OCI-LY7 (cell line): Measurements from ENCODE around the gene MARF1. TPM values are rescaled to one million over a fixed set of nuclear protein-coding genes. Genes with fewer than 3 reads are reported as not detected.

ENCODE experiments used
- BruUV-seq: library from RNA; stranded (reverse); fragments of 400-500 nt; replicated peaks from 2 replicates; lab custom pipeline; 2021; lab: Mats Ljungman, UMichigan
- CTCF ChIA-PET: fragments of 300-600 bp; sonication (Branson Sonifier 250); formaldehyde crosslinking; loops from one replicate; lab custom pipeline; 2022; ENCODE audit warnings: antibody characterized with exemption; ENCODE audit not compliant: unreplicated experiment; lab: Charles Lee
- POLR2A ChIA-PET: fragments of 300-600 bp; sonication (Branson Sonifier 250); formaldehyde crosslinking; loops from one replicate; lab custom pipeline; 2022; ENCODE audit warnings: antibody characterized with exemption; lab: Charles Lee
- DNase-seq: peaks from one replicate; pipeline ENCODE4 v3.0.0-alpha.2; 2015; ENCODE audit warnings: low spot score
- H2AFZ ChIP-seq: fragments of 200-600 bp; sonication (generic), shearing (Covaris generic); 2 replicates; pipeline ENCODE4 v1.6.1; 2014; ENCODE audit warnings: mild to moderate bottlenecking, antibody characterized with exemption, low read length, moderate library complexity
- H3K27ac ChIP-seq: fragments of 200-600 bp; sonication (generic); 2 replicates; pipeline ENCODE4 v1.5.1; 2014; ENCODE audit warnings: mixed run types, low read depth, mild to moderate bottlenecking, moderate library complexity, low read length, inconsistent platforms; ENCODE audit not compliant: poor library complexity, severe bottlenecking
- H3K36me3 ChIP-seq: fragments of 200-600 bp; sonication (generic); 2 replicates; pipeline ENCODE4 v1.6.1; 2014; ENCODE audit warnings: mild to moderate bottlenecking, antibody characterized with exemption, low read length, moderate library complexity, mixed read lengths; ENCODE audit not compliant: insufficient read depth
- H3K4me1 ChIP-seq: fragments of 200-600 bp; sonication (generic); 2 replicates; pipeline ENCODE4 v1.5.1; 2014; ENCODE audit warnings: mild to moderate bottlenecking, low read length; ENCODE audit not compliant: insufficient read depth, poor library complexity, severe bottlenecking
- H3K4me2 ChIP-seq: fragments of 200-600 bp; sonication (generic); 2 replicates; pipeline ENCODE4 v1.6.1; 2014; ENCODE audit warnings: mild to moderate bottlenecking, low read length
- H3K4me3 ChIP-seq: fragments of 200-600 bp; sonication (generic); 2 replicates; pipeline ENCODE4 v1.5.1; 2014; ENCODE audit warnings: mild to moderate bottlenecking, low read depth, low read length; ENCODE audit not compliant: poor library complexity, severe bottlenecking
- H3K79me2 ChIP-seq: fragments of 200-600 bp; sonication (generic); 2 replicates; pipeline ENCODE4 v1.6.1; 2016; ENCODE audit warnings: low read depth, mild to moderate bottlenecking, low read length, moderate library complexity, mixed read lengths; ENCODE audit not compliant: insufficient read depth
- H3K9me2 ChIP-seq: fragments of 200-600 bp; sonication (generic); 2 replicates; pipeline ENCODE4 v1.6.1; 2016; ENCODE audit warnings: mild to moderate bottlenecking, low read length, mixed read lengths; ENCODE audit not compliant: insufficient read depth
- H3K9me3 ChIP-seq: fragments of 200-600 bp; sonication (generic); 2 replicates; pipeline ENCODE4 v1.6.1; 2014; ENCODE audit warnings: mild to moderate bottlenecking, mixed run types, low read length, mixed read lengths
- H4K20me1 ChIP-seq: fragments of 200-600 bp; sonication (generic); 2 replicates; pipeline ENCODE4 v1.6.1; 2014; ENCODE audit warnings: mild to moderate bottlenecking, antibody characterized with exemption, low read length, moderate library complexity, mixed read lengths; ENCODE audit not compliant: insufficient read depth
- EZH2phosphoT487 ChIP-seq: fragments of 200-600 bp; sonication (generic); IDR thresholded peaks from 2 replicates; pipeline ENCODE4 v1.6.1; 2018; ENCODE audit warnings: low read depth, borderline replicate concordance, mild to moderate bottlenecking, mixed run types, antibody characterized with exemption, low read length, moderate library complexity, mixed read lengths
- intact Hi-C: fragments of 100-400 bp; cut with micrococcal nuclease; formaldehyde crosslinking; loops from one replicate; pipeline ENCODE4 v1.10.0; 2022; ENCODE audit not compliant: unreplicated experiment
- total RNA-seq, 2 experiments: library from RNA; depleted of rRNA in 1 of 2; stranded (reverse); fragments of >200 nt in 1 of 2; shearing (Covaris generic) in 1 of 2; gene quantifications; 2 replicates each; pipeline ENCODE4 v1.2.3, GENCODE V29; 2014 to 2022
- TF ChIP-seq, protein P1 (sequence below): fragments of 200-600 bp; sonication (generic); conservative IDR thresholded peaks from 2 replicates; pipeline ENCODE4 v1.5.1; 2014; ENCODE audit warnings: mild to moderate bottlenecking, antibody characterized with exemption, low read length, moderate library complexity, mixed read lengths

The MARF1 gene
- total RNA-seq, 2 experiments from 2014 or later: 20.6 to 71.1 TPM

DNA sequence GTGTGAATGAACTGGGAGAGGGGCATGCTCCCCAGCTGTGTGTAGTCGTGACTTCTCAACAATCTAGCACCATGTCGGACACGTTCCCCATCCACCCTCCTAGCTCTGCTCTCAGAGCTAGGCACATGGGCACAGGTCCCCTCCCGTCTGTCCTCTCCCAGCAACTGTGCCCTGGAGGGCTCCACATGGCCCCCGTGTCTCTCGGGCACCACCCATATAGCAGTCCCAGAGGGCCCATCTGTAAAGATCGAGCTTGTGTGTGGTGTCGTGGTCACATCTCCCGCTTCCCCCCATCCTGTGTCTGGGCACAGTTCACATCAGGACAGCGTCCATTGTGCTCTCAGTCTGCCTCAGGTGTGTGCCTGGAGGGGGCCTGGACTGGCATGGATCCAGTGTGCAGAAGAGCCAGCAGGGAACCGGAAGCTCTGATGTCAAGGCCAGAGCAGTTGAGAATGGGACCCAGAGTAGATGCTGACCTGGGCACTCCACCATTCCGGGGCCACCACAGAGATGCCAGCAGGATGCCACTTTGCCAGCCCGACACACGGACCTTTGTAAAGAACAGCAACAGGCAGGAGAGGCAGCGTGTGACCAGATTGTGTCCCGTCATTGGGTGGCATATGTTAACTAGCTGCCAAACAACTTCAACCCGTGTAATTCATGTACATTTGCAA lies 55.7 kb downstream of the MARF1 start:
- TF ChIP-seq, protein P1, sequence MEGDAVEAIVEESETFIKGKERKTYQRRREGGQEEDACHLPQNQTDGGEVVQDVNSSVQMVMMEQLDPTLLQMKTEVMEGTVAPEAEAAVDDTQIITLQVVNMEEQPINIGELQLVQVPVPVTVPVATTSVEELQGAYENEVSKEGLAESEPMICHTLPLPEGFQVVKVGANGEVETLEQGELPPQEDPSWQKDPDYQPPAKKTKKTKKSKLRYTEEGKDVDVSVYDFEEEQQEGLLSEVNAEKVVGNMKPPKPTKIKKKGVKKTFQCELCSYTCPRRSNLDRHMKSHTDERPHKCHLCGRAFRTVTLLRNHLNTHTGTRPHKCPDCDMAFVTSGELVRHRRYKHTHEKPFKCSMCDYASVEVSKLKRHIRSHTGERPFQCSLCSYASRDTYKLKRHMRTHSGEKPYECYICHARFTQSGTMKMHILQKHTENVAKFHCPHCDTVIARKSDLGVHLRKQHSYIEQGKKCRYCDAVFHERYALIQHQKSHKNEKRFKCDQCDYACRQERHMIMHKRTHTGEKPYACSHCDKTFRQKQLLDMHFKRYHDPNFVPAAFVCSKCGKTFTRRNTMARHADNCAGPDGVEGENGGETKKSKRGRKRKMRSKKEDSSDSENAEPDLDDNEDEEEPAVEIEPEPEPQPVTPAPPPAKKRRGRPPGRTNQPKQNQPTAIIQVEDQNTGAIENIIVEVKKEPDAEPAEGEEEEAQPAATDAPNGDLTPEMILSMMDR: no peak
- TF ChIP-seq EZH2phosphoT487: no peak
- ChIA-PET POLR2A (no interaction called here), CTCF (no interaction called here)
- no peaks in the 10 kb centered on the region for H4K20me1 ChIP-seq
- intact Hi-C loops: no loop called here
- no TSS peak for BruUV-seq
- no peak overlapping the region for H3K4me2 ChIP-seq
- no peak overlapping the region for H3K4me3 ChIP-seq
- H3K79me2 ChIP-seq: no peaks in the 10 kb centered on the region
- no peak overlapping the region for H3K27ac ChIP-seq
- peaks cover 8% of the 10 kb centered on the region; the same call in 1 of the 2 replicates for H3K36me3 ChIP-seq
- H3K9me3 ChIP-seq: peaks cover 9% of the 10 kb centered on the region; the same call in 1 of the 2 replicates
- DNase-seq: no peak
- no peak overlapping the region for H2AFZ ChIP-seq
- peaks cover 16% of the 10 kb centered on the region for H3K4me1 ChIP-seq
- no peaks in the 10 kb centered on the region for H3K9me2 ChIP-seq

DNA sequence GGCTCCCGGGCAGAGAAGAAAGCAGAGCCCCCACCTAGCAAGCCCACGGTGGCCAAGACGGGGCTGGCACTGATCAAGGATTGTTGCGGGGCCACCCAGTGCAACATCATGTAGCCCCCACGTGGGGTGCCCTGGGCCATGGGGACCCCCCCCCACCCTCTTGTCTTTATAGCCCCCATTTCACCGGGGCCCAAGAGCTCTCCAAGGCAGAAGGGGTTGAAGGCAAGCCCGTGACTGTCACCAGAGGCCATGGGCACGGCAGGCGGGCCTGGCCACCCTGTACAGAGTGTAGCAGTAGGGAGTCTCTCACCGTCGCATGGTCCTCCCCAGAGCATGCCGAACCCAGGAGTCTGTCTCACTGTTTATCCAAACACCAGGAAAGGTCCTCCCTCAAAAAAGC lies 56.2 kb downstream of the MARF1 start:
- Histone ChIP-seq H3K9me3 (peaks cover 9% of the 10 kb centered on the region; the same call in 1 of the 2 replicates), H3K27ac (no peak overlapping the region), H3K9me2 (no peaks in the 10 kb centered on the region), H3K79me2 (no peaks in the 10 kb centered on the region), H3K4me3 (no peak overlapping the region), H2AFZ (no peak overlapping the region), H3K4me1 (peaks cover 12% of the 10 kb centered on the region), H3K4me2 (no peak overlapping the region), H3K36me3 (peaks cover 8% of the 10 kb centered on the region; the same call in 1 of the 2 replicates), H4K20me1 (no peaks in the 10 kb centered on the region)
- no TSS peak for BruUV-seq
- TF ChIP-seq, protein P1: no peak
- no peak for TF ChIP-seq EZH2phosphoT487
- CTCF ChIA-PET: no interaction called here
- DNase-seq: no peak
- intact Hi-C loops: no loop called here
- POLR2A ChIA-PET: no interaction called here

DNA sequence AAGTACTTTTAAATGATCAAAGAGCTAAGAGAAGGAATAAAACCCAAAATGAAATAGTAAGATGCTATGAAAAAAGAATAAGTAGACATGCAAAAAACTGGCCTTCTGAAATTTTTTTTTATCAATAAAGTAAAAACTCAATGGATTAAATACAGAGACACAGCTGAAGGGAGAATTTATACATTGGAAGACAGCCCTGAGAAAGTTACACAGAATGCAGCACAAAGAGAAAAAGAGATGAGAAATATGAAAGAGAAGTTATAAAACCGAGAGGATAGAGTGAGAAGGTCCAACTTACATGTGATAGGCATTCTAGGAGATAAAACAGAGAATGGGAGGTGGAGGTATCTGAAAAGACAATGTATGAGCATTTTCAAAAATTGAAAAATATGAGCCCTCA lies 57.0 kb downstream of the MARF1 start:
- Histone ChIP-seq H3K27ac (no peak overlapping the region), H3K9me2 (no peaks in the 10 kb centered on the region), H2AFZ (no peak overlapping the region), H3K9me3 (peaks cover 9% of the 10 kb centered on the region; the same call in 1 of the 2 replicates), H3K4me1 (peaks cover 7% of the 10 kb centered on the region), H3K79me2 (no peaks in the 10 kb centered on the region), H3K36me3 (peaks cover 8% of the 10 kb centered on the region; the same call in 1 of the 2 replicates), H4K20me1 (no peaks in the 10 kb centered on the region), H3K4me3 (no peak overlapping the region), H3K4me2 (no peak overlapping the region)
- no TSS peak for BruUV-seq
- no peak for DNase-seq
- ChIA-PET CTCF (no interaction called here), POLR2A (no interaction called here)
- no peak for TF ChIP-seq EZH2phosphoT487
- intact Hi-C loops: no loop called here
